Measurements from ENCODE around the gene WSCD2. TPM values are rescaled to one million over a fixed set of nuclear protein-coding genes. Genes with fewer than 3 reads are reported as not detected.

WSCD2 gene
- total and polyA plus RNA-seq, 9 donors: under 0.01 to 2.6 (median 0.53) TPM; not detected in 1

DNA sequence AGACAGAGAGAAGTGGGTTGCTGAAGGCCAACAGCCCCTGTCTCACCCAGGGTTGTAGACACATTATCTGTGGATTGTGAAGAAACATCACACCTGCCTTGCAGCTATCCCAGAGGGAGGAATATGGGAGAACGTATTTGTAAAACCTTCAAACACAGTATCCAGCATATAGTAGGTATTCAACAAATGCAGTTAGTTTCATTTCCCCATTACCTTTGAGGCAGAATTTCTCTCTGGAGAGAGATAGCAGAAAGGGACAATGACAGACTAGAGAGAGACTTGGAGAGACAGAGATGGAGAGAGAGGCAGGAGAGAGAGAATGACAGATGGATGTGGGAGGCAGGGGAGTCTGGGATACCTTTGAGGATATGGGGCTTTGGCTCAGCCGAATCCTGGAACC is 62.0 kb downstream of the WSCD2 start:
- intact Hi-C loops (cut with DNase I): loop anchor here in 1 of 4 donors (10.0 kb wide), 1 partner anchor 96 kb away; no protein-coding TSS in a partner anchor
- no peak for DNase-seq
- H3K9me3 ChIP-seq: no peaks in the 10 kb centered on the region
- H3K4me3 ChIP-seq: no peak overlapping the region
- no peaks in the 10 kb centered on the region for H3K36me3 ChIP-seq
- no peaks in the 10 kb centered on the region for H3K27me3 ChIP-seq
- 41 to 68% (median 49%) methylated on average over 2 of the region's 2 CpGs for WGBS, 3 donors
- no peak for TF ChIP-seq EP300 (IDR thresholded peaks at IDR 0.05)
- TF ChIP-seq POLR2A (IDR thresholded peaks at IDR 0.05): no peak
- TF ChIP-seq, protein P1, sequence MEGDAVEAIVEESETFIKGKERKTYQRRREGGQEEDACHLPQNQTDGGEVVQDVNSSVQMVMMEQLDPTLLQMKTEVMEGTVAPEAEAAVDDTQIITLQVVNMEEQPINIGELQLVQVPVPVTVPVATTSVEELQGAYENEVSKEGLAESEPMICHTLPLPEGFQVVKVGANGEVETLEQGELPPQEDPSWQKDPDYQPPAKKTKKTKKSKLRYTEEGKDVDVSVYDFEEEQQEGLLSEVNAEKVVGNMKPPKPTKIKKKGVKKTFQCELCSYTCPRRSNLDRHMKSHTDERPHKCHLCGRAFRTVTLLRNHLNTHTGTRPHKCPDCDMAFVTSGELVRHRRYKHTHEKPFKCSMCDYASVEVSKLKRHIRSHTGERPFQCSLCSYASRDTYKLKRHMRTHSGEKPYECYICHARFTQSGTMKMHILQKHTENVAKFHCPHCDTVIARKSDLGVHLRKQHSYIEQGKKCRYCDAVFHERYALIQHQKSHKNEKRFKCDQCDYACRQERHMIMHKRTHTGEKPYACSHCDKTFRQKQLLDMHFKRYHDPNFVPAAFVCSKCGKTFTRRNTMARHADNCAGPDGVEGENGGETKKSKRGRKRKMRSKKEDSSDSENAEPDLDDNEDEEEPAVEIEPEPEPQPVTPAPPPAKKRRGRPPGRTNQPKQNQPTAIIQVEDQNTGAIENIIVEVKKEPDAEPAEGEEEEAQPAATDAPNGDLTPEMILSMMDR (IDR thresholded peaks at IDR 0.05): no peak
- no peaks in the 10 kb centered on the region for H3K4me1 ChIP-seq (ENCODE audit: insufficient read depth)
- no peak overlapping the region for H3K27ac ChIP-seq

DNA sequence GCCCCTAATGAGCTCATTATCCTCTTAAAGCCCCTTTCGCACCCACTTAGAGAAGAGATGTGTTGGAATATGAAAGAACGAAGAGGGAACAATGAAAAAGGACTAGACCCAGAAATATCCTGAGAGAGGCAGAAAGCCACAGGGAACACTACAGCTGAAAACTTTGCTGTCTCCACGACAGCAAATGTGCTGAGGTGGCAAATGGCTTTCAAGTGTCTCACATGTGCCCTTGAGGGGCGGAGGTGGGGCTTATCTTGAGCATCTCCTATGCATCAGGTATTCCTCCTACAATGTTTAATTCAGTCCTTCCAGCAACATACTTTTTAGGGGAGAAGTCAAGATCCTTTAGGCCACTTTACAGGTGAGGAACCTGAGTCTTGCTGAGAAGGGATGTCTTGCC is 62.9 kb downstream of the WSCD2 start:
- Histone ChIP-seq H3K9me3 (no peaks in the 10 kb centered on the region), H3K36me3 (no peaks in the 10 kb centered on the region), H3K4me1 (ENCODE audit: insufficient read depth) (no peaks in the 10 kb centered on the region), H3K27me3 (no peaks in the 10 kb centered on the region), H3K27ac (no peak overlapping the region), H3K4me3 (no peak overlapping the region)
- TF ChIP-seq POLR2A (IDR thresholded peaks at IDR 0.05): no peak
- no peak for TF ChIP-seq EP300 (IDR thresholded peaks at IDR 0.05)
- TF ChIP-seq, protein P1 (IDR thresholded peaks at IDR 0.05): no peak
- DNase-seq: no peak
- WGBS, 3 donors: 39 to 57% (median 45%) methylated on average over 4 of the region's 4 CpGs
- intact Hi-C loops (cut with DNase I): loop anchor here in 1 of 4 donors (10.0 kb wide), 1 partner anchor 97 kb away; no protein-coding TSS in a partner anchor

DNA sequence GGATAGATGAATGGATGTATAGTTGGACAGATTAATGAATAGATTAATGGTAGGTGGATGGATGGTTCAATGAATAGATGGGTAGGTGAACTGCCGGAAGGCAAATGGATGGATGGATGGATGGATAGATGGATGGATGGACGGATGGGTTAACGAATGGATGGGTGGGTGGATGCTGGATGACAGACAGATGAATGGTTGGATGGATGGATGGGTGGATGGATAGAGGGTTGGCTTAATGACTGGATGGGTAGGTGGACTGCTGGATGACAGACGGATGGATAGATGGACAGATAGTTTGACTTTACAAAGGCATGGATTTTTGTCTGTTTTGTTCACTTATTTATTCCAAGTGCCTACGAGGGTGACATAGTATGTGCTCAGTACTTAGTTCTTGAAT is 64.4 kb downstream of the WSCD2 start:
- 77 to 79% (median 77%) methylated on average over 5 of the region's 5 CpGs for WGBS, 3 donors
- no peaks in the 10 kb centered on the region for H3K4me1 ChIP-seq (ENCODE audit: insufficient read depth)
- no peak overlapping the region for H3K27ac ChIP-seq
- no peak overlapping the region for H3K4me3 ChIP-seq
- no peak for DNase-seq
- H3K36me3 ChIP-seq: no peaks in the 10 kb centered on the region
- H3K9me3 ChIP-seq: no peaks in the 10 kb centered on the region
- intact Hi-C loops (cut with DNase I): loop anchor here in 1 of 4 donors (10.0 kb wide), 1 partner anchor 99 kb away; no protein-coding TSS in a partner anchor
- H3K27me3 ChIP-seq: no peaks in the 10 kb centered on the region
- TF ChIP-seq POLR2A (IDR thresholded peaks at IDR 0.05) (no peak), EP300 (IDR thresholded peaks at IDR 0.05) (no peak)
- TF ChIP-seq, protein P1 (IDR thresholded peaks at IDR 0.05): no peak

DNA sequence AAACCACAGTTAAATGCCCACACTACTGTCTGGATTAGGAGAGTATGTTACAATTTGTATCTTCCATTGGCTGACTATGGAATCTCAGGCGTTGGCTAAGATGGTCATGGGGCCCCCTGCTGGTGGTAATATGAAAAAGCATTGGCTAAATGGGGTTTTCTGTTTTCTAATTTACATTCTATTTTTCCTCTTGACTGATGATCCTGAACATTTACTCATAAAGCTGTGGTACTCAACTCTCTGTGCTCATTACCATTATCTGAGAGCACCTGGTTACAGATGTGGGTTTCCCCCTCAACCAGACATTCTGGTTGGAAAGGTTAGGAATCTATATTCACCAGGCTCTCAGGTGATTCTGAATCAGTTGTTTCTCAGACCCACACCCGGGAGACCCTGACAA is 64.8 kb downstream of the WSCD2 start:
- TF ChIP-seq EP300 (IDR thresholded peaks at IDR 0.05) (no peak), POLR2A (IDR thresholded peaks at IDR 0.05) (no peak)
- TF ChIP-seq, protein P1 (IDR thresholded peaks at IDR 0.05): no peak
- Histone ChIP-seq H3K36me3 (no peaks in the 10 kb centered on the region), H3K27me3 (no peaks in the 10 kb centered on the region), H3K9me3 (no peaks in the 10 kb centered on the region), H3K27ac (no peak overlapping the region), H3K4me1 (ENCODE audit: insufficient read depth) (no peaks in the 10 kb centered on the region), H3K4me3 (no peak overlapping the region)
- DNase-seq: no peak
- intact Hi-C loops (cut with DNase I): loop anchor here in 1 of 4 donors (10.0 kb wide), 1 partner anchor 99 kb away; no protein-coding TSS in a partner anchor
- WGBS, 3 donors: 13 to 28% (median 22%) methylated on average over 2 of the region's 2 CpGs

Data from ovary (tissue), 9 donors.